NCI-H2171 treated with DMSO at 0.1 percent for 48 hours (cell line): ENCODE measurements around the gene SLC26A1.

ENCODE experiments used
- DNase-seq: peaks from one replicate; lab custom pipeline; 2025; lab: John Stamatoyannopoulos, UW

The SLC26A1 gene

DNA sequence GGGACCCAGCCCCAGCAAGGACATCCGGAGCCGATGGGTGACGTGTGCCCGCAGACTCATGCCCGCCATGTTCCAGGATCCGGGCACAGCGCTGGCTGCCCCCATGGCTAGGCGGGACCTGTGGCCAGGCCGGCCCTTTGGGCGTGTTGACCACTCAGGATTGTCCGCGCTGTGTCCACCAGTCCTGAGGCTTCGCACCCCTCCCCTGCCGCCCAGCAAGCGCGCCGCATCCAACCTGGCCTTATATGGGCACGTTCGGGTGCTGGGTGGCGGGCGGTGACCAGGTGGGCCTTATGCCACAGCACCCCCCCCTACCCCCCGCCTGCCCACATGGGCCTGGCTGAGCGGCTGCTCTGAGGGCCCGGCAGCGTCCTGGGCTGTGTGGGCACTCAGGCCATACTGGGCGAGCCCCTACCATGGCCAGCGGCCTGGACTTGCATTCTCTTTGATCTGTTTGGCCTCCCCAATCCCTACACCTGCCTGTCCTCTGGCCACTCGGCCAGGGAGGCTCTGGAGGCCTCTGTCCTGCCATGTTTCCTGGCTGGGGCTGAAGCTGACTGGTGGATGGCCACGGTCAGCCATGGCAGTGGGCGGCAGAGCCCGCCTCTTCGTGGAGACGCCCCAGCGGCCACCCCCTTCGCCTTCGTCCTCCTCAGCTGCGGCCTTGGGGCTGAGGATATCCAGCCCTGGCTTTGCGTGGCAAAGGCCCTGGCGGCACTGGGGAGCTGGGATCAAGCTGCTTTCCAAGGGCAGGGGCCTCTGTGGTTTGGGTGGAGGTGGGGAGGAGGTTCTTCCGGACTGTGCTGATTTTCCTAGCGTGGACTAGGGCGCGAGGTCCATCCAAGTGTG, 20.2 kb upstream of the SLC26A1 start:
- no peak for DNase-seq

DNA sequence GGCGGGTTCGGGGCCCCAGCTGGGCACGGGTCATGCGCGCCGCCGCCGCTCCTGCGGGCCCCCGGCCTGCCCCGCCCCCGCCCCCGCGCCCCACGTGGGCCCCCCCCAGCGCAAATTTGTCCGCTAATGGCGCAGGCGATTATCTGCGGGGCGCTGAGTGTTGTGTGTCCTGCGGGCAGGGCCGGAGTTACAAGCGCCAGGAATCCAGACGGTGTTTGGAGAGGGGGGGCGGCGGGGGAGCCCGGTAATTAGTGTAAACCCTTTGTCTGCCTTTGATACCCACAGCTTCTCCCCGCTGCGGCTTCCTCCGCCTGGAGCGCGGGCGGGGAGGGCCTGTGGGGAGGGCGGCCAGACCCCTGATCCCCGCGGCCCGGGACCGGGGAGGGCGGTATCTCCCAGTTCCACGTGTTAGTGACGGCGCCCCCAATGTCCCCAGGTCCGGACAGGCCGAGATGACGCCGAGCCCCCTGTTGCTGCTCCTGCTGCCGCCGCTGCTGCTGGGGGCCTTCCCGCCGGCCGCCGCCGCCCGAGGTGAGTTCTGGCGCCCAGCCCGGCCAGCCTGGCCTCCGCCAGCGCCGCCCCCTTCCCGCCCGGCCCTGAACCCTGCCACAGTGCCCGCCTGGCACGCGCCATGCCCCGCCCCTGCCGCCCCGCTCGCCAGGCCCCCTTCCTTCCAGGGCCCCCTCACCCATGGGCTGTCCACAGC, 19.0 kb upstream of the SLC26A1 start:
- DNase-seq: no peak

DNA sequence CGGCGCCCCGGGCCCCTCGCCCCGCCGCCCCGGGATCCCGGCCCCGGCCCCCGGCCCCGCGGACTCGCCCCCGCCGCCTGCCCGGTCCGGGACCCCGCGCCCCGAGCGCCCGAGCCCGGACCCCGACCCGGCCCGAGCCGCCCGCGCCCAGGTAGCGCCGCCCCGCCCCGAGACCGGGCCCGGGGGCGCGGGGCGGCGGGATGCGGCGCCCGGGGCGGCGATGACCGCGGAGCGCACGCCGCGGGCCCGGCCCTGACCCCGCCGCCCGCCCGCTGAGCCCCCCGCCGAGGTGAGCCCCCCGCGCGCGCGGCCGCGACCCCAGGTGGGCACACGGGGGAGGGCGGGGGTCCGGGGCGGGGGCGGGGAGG, 18.4 kb upstream of the SLC26A1 start:
- no peak for DNase-seq

DNA sequence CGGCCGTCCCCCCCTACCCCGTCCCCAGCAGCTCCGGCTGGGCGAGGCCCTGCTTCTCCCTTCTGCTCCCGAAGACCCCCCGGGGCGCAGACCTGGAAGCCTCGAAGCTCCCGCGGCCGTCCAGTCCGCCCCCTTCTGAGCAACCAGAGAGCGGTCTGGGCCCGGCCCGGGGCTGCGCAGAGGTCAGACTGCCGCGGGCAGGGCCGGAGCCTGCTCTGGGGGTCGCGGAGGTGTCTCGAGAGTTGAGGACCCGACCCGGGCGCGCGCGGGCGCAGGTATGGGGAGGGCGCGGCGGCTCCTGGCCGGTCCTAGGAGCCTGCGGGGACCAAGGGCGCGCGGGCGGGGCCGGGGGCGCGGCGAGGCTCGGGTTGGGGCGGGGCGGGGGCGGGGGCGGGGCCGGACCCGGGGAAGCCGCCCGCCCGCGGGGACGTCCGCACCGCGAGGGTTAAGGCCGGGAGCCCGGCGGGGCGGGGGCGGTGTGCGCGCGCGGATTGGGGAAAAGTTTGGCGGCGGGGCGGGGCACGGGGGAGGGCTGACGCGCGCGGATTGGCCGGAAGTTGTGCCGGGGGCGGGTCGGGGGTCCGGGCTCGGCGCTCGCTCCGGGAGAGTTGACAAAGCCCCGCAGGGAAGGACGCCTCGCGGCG, 17.9 kb upstream of the SLC26A1 start, which contains the start of gene FGFRL1:
FGFRL1 (plus strand) TSS at position 605 of the 644 bp plus-strand sequence. CDS start 860 bp downstream, outside the sequence.
- DNase-seq: peak; percentile 27

DNA sequence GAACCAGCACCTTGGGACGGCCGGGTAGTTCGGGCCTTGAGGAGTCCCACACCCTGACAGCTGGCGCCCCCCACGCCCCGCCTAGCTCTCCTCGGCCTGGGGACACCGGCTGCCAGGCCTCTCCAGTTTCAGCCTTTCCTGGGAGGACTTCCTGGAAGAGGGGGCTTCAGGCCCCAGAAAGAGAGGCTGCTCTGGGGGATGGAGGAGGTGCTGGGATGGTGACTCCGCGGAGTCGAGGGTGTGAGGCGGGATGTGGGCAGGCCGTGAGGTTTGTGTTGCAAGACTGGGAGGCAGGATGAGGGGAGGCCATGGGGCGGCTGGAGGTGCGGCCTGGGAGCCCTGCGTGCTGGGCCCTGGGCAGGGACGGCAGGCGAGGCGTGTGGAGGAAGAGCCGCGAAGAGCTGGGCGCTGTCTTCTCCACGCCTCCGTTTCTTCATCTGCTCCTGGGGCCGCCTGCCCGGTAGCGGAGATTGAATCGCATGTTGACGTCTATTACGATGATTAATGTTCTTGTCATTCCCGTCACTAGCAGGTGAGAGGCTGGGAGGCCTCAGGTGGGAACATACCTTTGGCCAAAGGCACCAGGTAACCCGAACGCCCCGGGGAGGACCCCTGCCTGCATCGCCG, 17.3 kb upstream of the SLC26A1 start:
- peak; percentile 27 for DNase-seq

DNA sequence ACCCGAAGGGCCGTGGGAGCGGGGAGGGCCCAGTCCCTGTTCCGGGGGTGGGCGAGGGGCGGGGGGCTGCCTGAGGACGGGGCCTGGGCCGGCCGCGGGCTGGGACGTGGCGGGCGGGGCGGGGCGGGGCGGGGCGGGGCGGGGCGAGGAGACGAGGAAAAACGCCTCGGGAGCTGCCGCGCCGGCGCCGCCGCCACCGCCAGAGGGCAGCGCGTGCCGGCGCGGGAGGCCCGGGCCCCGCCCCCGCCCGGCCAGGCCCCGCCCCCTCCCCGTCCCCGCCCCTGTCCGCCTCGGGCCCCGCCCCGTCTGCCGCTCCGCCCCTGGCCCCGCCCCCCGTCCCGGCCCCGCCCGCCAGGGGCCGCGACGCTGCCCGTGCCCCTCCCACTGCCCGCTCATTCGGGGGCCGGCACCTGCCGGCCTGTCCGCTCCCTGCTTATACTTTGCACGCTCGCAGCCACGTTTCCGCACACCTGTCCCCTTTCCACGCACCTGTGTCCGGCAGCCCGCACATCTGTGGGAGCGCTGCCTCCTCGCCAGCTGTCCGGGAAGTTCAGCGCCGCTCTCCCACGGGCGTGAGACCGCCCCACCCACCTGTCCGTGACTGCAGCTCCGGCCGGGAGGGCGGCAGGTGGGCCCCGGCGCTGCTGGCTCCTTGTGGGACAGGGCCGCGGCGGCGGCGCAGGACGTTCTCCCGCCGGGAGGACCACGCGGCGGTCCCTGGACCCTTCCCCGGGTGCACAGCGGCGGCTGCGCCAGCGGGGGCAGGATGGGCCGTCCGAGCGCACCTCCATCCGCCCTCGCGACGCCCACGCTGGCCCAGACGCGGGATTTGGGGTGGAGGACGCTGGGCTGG, 16.6 kb upstream of the SLC26A1 start:
- peak; percentile 26 for DNase-seq

DNA sequence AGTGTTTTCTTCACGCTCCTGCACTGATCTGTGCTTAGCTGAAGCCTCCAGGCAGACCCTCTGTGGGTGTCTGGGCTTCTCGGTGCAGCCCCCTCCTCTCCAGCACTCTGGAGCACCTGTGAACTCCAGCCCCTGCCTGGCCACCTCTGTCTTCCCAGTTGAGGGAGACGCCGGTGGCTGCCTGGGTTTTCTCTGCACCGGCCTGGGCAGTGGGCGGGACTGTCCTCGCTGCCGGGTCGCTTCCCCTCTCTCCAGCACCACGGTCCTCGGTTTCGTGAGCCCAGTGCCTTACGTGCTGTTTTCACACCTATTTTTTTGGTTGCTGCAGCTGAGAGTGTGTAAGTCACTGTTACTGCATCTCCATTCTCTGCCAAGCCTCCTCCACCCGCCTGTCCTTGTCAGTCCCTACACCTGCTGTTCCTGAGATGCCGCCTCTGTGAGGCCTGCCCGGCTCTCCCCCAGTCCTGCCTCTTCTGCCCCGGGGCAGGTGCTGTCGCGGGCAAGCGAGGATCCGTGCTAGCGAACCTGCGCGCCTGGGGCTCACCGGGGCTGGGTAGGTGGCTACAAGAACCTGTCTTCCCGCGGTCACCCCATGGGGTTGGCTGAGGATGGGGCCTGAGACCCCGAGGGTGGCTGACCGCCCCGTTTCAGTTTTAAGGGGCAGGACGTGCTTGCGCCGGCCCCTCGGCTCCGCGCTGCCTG, 15.8 kb upstream of the SLC26A1 start:
- DNase-seq: no peak

DNA sequence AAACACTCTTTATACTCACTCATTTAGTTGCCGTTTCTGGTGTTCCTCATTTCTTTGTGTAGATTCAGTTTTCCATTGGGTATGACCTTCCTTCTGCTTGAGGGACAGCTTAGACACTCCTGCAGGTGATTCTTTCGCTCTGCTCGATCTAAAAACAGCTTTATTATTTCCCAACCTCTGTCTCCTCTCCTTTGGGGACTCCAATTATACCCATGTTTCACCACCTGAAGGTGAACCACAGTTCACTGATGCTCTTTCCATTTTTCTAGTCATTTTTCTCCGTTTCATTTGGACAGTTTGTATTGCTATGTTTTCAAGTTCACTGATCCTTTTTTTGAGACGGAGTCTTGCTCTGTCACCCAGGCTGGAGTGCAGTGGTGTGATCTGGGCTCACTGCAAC, 13.7 kb upstream of the SLC26A1 start:
- DNase-seq: no peak

DNA sequence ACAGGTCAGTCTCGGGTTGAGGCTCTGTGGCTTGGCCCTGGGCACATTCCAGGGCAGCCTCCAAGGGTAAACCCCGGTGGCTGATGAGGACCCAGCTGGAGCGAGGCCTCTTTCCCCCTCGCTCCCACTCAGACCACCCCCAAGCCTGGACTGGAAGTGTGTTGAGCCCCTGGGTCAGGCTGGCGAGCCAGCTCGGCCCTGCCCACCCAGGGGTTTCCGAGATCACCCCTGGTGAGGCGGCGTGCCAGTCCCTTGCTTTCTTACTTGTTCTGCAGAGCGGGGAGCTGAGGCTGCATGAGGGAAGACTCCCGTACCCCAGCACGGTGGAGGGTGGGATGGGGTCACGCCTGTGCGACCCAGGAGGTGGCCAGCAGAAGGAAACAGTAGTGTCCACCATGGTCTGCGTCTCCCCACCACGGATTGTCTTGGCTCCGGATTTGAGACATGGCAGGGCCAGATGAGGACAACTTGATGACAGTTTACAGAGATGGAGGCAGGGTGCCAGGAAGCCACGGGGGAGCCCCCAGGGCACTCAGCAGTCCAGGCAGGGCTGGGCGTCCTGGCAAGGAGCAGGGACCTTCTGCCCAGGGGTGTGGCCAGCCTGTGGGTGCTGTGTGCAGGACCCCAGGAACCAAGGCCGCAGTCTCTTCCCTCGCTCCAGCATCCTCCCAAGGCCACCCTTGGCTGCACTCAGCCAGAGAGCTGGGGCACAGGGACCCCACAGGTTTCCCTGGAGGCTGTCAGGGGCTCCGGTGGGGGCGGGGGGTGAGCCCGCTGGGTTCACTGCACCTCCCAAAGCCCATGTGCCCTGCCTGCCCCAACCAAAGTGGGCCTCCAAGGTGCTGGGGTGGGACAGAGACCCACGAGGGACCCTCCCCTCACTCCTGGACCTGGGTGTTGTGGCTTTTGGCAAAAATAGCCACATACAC, 11.6 kb upstream of the SLC26A1 start:
- DNase-seq: no peak

DNA sequence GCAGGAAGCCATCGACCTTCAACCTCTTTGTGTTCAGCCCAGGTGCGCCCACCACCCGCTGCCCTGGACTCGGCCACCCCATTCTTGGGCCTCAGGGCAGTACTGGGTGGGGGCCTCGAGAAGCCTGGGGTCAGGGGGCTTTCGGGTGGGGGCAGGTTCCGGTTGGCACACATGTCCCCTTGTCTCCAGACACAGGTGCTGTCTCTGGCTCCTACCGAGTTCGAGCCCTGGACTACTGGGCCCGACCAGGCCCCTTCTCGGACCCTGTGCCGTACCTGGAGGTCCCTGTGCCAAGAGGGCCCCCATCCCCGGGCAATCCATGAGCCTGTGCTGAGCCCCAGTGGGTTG, 10.8 kb upstream of the SLC26A1 start:
- no peak for DNase-seq

DNA sequence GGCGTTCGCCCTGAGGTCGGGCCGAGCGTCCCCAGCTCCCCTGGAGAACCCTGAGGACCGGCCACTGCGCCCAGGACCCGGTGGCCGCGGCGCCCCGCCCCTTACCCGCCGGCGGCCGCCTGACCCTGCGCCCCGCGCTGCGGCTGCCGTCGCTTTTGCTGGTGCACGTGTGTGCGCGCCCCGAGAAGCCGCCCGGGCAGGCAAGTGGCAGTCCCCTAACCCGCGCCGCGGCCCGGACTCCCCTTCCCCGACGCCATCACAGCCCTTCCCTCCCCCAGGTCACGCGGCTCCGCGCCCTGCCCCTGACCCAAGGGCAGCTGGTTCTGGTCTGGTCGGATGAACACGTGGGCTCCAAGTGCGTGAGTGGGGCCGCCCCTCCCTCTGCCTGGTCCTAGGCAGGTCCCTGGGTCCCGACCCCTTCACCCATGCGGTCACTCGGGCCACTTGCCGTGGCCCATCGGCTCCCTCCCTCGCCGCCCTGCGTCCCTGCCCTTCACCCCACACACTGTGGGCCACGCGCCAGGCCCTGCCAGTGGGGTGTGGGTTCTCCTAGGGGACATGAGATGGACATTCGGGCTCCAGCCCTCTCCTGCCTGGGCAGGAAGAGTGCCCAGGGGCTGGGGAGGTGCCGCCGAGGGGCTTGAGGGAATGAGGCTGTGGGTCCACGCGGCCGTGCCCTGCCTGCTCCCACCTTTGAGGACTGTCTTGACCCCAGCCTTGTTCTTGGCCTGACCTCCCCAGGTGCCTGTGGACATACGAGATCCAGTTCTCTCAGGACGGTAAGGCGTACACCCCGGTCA, 10.3 kb upstream of the SLC26A1 start:
- DNase-seq: no peak

DNA sequence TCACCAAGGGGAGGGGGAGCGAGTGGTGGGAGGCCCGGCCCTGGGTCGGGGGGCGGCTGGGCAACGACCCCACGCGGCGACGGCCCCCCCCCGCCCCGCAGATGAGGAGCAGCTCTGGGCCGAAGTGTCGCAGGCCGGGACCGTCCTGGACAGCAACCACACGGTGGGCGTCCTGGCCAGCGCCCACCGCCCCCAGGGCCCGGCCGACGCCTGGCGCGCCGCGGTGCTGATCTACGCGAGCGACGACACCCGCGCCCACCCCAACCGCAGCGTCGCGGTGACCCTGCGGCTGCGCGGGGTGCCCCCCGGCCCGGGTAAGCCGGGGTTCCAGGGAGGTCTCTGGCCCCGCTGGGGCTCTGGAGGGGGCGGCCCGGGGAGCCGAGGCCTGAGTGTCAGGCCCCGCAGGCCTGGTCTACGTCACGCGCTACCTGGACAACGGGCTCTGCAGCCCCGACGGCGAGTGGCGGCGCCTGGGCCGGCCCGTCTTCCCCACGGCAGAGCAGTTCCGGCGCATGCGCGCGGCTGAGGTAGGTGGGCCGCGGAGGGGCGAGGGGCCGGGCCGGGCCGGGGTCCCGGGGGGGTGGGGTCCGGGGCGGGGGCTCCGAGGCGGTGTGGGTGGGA, 9.5 kb upstream of the SLC26A1 start:
- no peak for DNase-seq

DNA sequence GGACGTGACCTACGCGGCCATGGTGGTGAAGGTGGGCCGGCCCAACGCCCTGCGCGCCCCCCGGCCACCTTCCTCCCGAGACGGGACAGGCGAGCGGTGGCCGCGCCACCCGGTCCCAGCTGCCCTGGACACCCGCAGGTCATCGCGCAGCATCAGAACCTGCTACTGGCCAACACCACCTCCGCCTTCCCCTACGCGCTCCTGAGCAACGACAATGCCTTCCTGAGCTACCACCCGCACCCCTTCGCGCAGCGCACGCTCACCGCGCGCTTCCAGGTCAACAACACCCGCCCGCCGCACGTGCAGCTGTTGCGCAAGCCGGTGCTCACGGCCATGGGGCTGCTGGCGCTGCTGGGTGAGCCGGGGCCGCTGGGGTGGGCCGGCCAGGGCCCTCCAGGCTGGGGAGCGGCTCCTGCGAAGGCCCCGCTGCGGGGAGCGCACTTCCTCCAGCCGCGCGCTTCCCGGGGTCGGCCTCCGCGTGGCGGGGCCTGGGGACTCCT, 9.0 kb upstream of the SLC26A1 start:
- DNase-seq: no peak

DNA sequence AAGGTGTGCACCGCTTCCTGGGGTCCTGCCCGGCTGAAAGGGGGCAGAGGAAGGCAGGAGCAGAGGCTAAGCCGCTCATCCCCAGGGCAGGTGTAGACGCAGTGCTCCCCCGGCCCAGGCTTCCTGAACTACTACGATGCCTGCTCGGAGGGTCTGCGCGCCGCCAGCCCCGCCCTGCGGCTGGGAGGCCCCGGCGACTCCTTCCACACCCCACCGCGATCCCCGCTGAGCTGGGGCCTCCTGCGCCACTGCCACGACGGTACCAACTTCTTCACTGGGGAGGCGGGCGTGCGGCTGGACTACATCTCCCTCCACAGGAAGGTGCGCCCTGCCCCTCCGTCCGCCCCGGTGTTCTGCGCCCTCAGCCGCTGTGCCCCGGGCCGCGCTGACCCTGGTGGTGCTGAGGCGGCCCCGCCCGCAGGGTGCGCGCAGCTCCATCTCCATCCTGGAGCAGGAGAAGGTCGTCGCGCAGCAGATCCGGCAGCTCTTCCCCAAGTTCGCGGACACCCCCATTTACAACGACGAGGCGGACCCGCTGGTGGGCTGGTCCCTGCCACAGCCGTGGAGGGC, 8.4 kb upstream of the SLC26A1 start:
- no peak for DNase-seq

DNA sequence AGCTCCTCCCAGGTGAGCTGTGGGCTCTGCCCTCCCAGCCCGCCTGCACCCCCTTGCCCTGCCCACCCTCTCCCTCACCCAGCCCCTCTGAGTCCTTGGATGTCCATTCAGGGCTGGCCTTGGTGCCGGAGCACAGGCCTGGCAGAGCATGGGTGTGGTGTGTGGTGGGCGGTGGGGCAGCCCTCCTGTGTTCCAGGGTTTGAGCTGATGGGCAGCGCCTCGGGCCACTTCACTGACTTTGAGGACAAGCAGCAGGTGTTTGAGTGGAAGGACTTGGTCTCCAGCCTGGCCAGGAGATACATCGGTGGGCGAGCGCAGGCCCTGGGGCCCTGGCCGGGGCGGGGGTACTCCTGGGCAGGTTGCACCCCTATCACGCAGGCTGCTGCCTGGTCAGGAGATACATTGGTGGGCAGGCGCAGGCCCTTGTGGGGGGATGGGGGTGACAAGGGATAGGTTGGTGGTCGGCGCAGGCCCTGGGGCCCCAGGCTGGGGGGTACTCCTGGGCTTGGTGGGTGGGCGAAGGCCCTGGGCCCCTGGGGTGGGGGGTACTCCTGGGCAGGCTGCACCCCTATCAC, 7.6 kb upstream of the SLC26A1 start:
- no peak for DNase-seq

DNA sequence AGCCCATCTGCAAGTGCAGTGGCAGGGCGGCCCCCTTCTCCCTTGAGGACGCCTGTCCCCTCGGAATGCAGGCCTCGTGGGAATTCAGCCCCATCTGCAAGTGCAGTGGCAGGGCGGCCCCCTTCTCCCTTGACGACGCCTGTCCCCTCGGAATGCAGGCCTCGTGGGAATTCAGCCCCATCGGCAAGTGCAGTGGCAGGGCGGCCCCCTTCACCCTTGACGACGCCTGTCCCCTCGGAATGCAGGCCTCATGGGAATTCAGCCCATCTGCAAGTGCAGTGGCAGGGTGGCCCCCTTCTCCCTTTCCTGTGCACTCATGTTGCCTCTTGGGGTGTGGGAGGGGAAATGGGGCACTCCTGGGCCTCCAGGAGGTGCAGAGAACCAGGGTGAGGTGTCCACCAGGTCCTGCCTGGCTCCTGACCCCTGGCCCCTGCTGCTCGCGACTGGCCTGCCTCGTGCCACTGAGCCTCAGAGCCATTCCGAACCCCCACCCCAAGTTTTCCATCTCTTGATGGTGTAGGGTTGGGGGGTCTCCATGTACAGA, 6.8 kb upstream of the SLC26A1 start:
- DNase-seq: no peak

DNA sequence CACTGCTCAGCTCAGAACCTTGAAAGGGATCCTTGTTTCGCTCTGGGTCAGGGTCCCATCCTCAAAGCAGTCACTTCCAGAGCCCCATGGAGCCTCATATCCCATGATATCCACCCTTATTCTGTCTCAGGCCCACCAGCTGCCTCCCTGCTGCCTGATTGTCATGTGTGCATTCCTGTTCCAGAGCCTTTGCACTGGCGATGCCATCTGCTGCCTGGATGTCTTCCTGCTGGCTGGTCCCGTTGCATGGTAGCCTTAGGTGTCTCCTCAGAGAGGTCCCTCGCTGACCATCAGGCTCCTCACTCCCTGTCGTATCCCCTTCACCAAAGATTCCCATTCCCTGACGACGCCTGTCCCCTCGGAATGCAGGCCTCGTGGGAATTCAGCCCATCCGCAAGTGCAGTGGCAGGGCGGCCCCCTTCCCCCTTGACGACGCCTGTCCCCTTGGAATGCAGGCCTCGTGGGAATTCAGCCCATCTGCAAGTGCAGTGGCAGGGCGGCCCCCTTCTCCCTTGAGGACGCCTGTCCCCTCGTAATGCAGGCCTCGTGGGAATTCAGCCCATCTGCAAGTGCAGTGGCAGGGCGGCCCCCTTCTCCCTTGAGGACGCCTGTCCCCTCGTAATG, 6.1 kb upstream of the SLC26A1 start:
- DNase-seq: peak; percentile 29
